Bronchial epithelial cell (primary cell): ENCODE measurements around the gene ALPI. TPM values are rescaled to one million over a fixed set of nuclear protein-coding genes. Genes with fewer than 3 reads are reported as not detected.

Experiments
- DNase-seq: peaks from one replicate; pipeline ENCODE4 v3.0.0-alpha.2; 2010; ENCODE audit warnings: low read depth
- FAIRE-seq: peaks from 2 replicates; lab custom pipeline; 2011; peaks lifted over from hg19 to GRCh38; lab: Jason Lieb, UNC
- H3K27me3 ChIP-seq: 2 replicates; pipeline ENCODE4 v1.5.1; 2011; ENCODE audit warnings: low read length; ENCODE audit not compliant: control insufficient read depth, insufficient read depth
- H3K36me3 ChIP-seq: 2 replicates; pipeline ENCODE4 v1.5.1; 2011; ENCODE audit warnings: low read length; ENCODE audit not compliant: control insufficient read depth, insufficient read depth
- H3K4me3 ChIP-seq: 2 replicates; pipeline ENCODE4 v1.5.1; 2011; ENCODE audit warnings: mild to moderate bottlenecking, low read depth, low read length, control low read depth
- CTCF ChIP-seq: IDR thresholded peaks from 2 replicates; pipeline ENCODE4 v1.5.1; 2011; ENCODE audit warnings: mild to moderate bottlenecking, moderate library complexity, low read length, control low read depth, inconsistent platforms; ENCODE audit not compliant: insufficient read depth, severe bottlenecking
- total RNA-seq: library from RNA; depleted of rRNA; stranded (reverse); fragments of >200 nt; gene quantifications from 2 replicates; pipeline ENCODE4 v1.2.1, GENCODE V29; 2014

ALPI gene
- total RNA-seq, 1 donor from 2014 or later = not detected

GRCh38 chr2:232485757-232486557 is 30.0 kb downstream of the ALPI start:
- no peak for TF ChIP-seq CTCF
- H3K4me3 ChIP-seq = no peak overlapping the region
- no peak for FAIRE-seq
- peaks cover 34% of the 10 kb centered on the region for H3K27me3 ChIP-seq
- no peaks in the 10 kb centered on the region for H3K36me3 ChIP-seq
- DNase-seq = no peak

GRCh38 chr2:232486558-232487384 is 30.8 kb downstream of the ALPI start:
- no peak overlapping the region for H3K4me3 ChIP-seq
- DNase-seq = no peak

DNA sequence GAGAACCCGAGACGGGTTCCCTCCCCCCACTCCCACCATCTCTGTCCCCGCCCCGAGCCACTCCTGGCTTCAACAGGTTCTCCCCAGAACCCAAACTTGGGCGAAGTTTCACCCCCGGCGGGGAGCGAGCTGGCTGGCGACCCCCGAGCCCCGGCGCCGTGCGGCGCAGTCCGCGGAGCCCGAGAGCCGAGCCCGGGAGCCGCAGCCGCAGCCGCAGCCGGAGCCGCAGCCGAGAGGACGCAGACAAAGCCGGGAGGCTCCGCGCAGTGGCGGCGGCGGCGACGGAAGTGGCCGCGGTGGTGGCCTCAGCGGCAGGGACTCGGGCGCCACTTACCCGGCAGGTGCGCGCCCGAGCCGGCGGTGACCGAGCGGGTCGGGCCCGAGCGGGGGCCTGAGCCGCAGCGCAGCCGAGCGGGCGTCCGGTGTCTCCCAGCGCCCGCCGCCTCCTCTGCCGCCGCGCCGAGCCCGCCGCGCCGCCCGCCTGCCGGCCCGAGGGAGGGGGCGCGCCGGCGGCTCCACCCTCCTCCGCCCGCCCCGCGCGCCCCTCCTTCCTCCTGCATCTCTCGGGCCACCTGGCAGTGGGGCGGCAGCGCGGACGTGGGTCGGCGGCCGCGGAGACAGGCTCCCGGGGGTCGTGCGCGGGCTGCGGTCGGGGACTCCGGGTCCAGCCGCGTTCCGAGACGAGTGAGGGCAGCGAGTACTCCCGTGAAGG is 31.6 kb downstream of the ALPI start, which contains the start of gene ECEL1:
ECEL1 (minus strand) TSS at position 450 of the 712 bp plus-strand sequence. CDS start 1,181 bp downstream, outside the sequence.
- H3K27me3 ChIP-seq = peaks cover 34% of the 10 kb centered on the region
- no peak for DNase-seq
- no peak for FAIRE-seq
- TF ChIP-seq CTCF = no peak
- H3K36me3 ChIP-seq = no peaks in the 10 kb centered on the region
- no peak within 1 kb of the TSS for H3K4me3 ChIP-seq

More at GRCh38 chr2:232486558-232487384, 30.8 kb downstream of the ALPI start:
- no peak for FAIRE-seq
- no peak for TF ChIP-seq CTCF
- H3K27me3 ChIP-seq = peaks cover 34% of the 10 kb centered on the region
- no peaks in the 10 kb centered on the region for H3K36me3 ChIP-seq

DNA sequence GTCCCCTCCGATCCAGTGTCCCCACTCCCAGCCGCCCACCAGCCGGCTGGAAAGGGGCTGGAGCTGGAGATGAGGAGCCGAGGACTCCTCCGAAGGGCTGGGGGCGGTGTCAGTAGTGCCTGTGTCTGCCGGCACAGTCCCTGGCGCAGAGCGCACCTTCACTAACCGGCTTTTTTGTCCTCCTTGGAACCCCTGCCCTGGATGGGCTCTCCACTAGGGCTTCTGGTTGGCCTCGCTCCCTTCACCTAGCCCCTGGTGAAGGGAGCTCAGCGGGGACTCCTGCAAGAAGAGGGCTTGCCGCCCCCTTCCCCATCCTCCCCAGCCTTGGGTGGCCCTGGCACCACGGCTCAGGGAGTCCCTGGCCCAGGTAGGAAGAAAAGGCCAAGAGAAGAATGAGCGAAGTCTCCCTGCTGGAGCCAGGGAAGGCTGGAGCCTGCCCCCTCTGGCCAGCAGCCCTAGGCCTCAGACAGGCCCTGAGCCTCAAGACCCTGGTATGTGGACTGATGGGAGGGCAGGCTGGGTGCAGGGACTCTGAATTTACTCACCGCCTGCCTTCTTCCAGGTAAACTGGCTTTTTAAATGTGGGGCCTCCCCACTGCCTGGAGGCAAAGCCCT is 32.3 kb downstream of the ALPI start:
- H3K27me3 ChIP-seq = peaks cover 34% of the 10 kb centered on the region
- FAIRE-seq = no peak

More for the DNA sequence above, 32.3 kb downstream of the ALPI start:
- H3K36me3 ChIP-seq = no peaks in the 10 kb centered on the region
- DNase-seq = no peak
- TF ChIP-seq CTCF = no peak
- no peak overlapping the region for H3K4me3 ChIP-seq
